HepG2 (cell line): ENCODE results near the gene CIB2. TPM values are rescaled to one million over a fixed set of nuclear protein-coding genes. Genes with fewer than 3 reads are reported as not detected.

Experiments used
- AKAP8 ChIP-seq: sonication (generic); formaldehyde crosslinking; IDR thresholded peaks from 2 replicates; pipeline ENCODE4 v1.5.1; 2020; ENCODE audit warnings: mild to moderate bottlenecking, missing genetic modification reagents
- CHCHD3 ChIP-seq: sonication (generic); formaldehyde crosslinking; IDR thresholded peaks from 2 replicates; pipeline ENCODE4 v1.8.0; 2022; ENCODE audit warnings: mild to moderate bottlenecking, missing genetic modification reagents, moderate library complexity
- HMG20A ChIP-seq: IDR thresholded peaks from 2 replicates; pipeline ENCODE4 v1.6.1; 2016; ENCODE audit warnings: borderline replicate concordance
- RAD21 ChIP-seq: fragments of 450-650 bp; formaldehyde crosslinking; IDR thresholded peaks from 2 replicates; pipeline ENCODE4 v1.5.0; 2020; ENCODE audit warnings: mild to moderate bottlenecking
- ZNF20 ChIP-seq: sonication (generic); formaldehyde crosslinking; IDR thresholded peaks from 2 replicates; pipeline ENCODE4 v1.4.0; 2020; ENCODE audit warnings: mild to moderate bottlenecking, moderate library complexity, missing genetic modification reagents
- ZNF432 ChIP-seq: sonication (generic); formaldehyde crosslinking; IDR thresholded peaks from 2 replicates; pipeline ENCODE4 v1.5.0; 2020; ENCODE audit warnings: missing genetic modification reagents, mild to moderate bottlenecking, borderline replicate concordance
- ZNF777 ChIP-seq: sonication (generic); formaldehyde crosslinking; IDR thresholded peaks from 2 replicates; pipeline ENCODE4 v1.4.0; 2020; ENCODE audit warnings: missing genetic modification reagents
- ZSCAN25 ChIP-seq: sonication (generic); formaldehyde crosslinking; IDR thresholded peaks from 2 replicates; pipeline ENCODE4 v1.8.0; 2022; ENCODE audit warnings: mild to moderate bottlenecking, missing genetic modification reagents
- polyA plus RNA-seq, 8 experiments: library from polyadenylated mRNA; depleted of rRNA in 3 of 8; stranded (reverse) in 7 of 8; unstranded in 1 of 8; fragments of >200 nt; fragmentation: Illumina TruSeq in 4 of 8; extraction: Trizol in 4 of 8; gene quantifications; 2 replicates each; pipeline versions ENCODE4 v1.2.1 to v1.2.3, GENCODE V29; 2011 to 2016; ENCODE audit warnings: low read depth in 4 of 8, missing spikeins in 1 of 8, mixed read lengths in 1 of 8; ENCODE audit not compliant: insufficient read depth in 1 of 8
- total RNA-seq, 5 experiments: library from RNA; depleted of rRNA; stranded (reverse); fragments of >200 nt; fragmentation: Illumina TruSeq; extraction: Trizol; gene quantifications; 2 replicates each; pipeline ENCODE4 v1.2.3, GENCODE V29; 2016; ENCODE audit warnings: low read depth in 1 of 5
- TF ChIP-seq, protein P1 (sequence below): IDR thresholded peaks from 2 replicates; pipeline ENCODE4 v1.6.1; 2016; ENCODE audit warnings: low read depth, missing genetic modification reagents, missing compliant biosample characterization
- TF ChIP-seq, protein P2 (sequence below): sonication (generic); formaldehyde crosslinking; IDR thresholded peaks from 2 replicates; pipeline ENCODE4 v1.8.1; 2023; ENCODE audit warnings: mild to moderate bottlenecking, moderate library complexity, missing genetic modification reagents
- TF ChIP-seq, protein P3 (sequence below): sonication (generic); formaldehyde crosslinking; IDR thresholded peaks from 2 replicates; pipeline ENCODE4 v1.8.0; 2022; ENCODE audit warnings: low read depth, missing genetic modification reagents
- TF ChIP-seq, protein P4 (sequence below): sonication (generic); formaldehyde crosslinking; IDR thresholded peaks from 2 replicates; pipeline ENCODE4 v1.5.1; 2020; ENCODE audit warnings: missing genetic modification reagents, mild to moderate bottlenecking, borderline replicate concordance
- TF ChIP-seq, protein P5 (sequence below): sonication (generic); formaldehyde crosslinking; IDR thresholded peaks from 2 replicates; pipeline ENCODE4 v1.4.0; 2020; ENCODE audit warnings: mild to moderate bottlenecking, missing genetic modification reagents

Gene CIB2
- total and polyA plus RNA-seq, 2 of the 13 experiments (the other 11 are each of a cell fraction or from before 2014, with no cell fraction given), result 1.4 to 1.5 TPM

DNA sequence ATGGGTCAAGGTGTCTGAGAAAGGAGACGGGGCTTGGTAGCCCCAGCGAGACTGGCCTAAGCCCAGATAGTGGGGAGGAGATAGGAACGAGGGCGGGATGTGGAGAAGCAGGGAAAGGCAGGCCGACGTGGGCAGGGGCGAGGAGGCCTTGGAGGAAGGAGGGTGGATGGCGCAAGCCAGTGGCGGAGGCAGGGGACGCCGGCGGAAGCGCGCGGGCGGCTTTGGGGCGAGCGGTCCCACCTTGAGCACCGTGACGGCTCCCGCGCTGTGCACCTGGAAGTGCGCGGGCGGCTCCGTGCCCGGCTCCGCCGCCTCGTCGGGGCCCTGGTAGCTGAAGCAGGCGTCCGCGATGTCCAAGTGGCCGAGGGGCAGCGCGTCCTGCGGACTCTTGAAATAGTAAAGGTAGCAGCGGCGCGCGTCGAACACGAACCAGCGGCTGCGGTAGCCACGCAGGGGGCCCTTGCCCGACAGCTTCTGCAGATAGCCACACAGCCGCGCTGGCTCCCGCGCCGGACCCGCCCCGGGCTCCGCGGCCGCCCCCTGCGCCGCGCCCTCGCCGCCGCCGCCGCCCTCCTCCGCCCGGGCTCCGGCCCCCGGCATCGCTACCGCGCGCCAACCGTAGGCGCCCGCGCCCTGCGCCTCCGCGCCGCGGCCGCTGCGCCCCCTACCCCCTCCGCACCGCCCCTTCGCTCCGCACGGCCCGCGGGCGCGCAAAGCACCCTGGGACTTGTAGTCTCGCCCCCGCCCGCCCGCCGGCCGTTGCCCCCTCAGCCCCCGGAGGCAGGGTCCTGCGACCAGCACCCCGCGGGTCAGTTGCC, 54.0 kb downstream of the CIB2 start, which contains the start of gene TBC1D2B (continued):
- TF ChIP-seq, protein P1, sequence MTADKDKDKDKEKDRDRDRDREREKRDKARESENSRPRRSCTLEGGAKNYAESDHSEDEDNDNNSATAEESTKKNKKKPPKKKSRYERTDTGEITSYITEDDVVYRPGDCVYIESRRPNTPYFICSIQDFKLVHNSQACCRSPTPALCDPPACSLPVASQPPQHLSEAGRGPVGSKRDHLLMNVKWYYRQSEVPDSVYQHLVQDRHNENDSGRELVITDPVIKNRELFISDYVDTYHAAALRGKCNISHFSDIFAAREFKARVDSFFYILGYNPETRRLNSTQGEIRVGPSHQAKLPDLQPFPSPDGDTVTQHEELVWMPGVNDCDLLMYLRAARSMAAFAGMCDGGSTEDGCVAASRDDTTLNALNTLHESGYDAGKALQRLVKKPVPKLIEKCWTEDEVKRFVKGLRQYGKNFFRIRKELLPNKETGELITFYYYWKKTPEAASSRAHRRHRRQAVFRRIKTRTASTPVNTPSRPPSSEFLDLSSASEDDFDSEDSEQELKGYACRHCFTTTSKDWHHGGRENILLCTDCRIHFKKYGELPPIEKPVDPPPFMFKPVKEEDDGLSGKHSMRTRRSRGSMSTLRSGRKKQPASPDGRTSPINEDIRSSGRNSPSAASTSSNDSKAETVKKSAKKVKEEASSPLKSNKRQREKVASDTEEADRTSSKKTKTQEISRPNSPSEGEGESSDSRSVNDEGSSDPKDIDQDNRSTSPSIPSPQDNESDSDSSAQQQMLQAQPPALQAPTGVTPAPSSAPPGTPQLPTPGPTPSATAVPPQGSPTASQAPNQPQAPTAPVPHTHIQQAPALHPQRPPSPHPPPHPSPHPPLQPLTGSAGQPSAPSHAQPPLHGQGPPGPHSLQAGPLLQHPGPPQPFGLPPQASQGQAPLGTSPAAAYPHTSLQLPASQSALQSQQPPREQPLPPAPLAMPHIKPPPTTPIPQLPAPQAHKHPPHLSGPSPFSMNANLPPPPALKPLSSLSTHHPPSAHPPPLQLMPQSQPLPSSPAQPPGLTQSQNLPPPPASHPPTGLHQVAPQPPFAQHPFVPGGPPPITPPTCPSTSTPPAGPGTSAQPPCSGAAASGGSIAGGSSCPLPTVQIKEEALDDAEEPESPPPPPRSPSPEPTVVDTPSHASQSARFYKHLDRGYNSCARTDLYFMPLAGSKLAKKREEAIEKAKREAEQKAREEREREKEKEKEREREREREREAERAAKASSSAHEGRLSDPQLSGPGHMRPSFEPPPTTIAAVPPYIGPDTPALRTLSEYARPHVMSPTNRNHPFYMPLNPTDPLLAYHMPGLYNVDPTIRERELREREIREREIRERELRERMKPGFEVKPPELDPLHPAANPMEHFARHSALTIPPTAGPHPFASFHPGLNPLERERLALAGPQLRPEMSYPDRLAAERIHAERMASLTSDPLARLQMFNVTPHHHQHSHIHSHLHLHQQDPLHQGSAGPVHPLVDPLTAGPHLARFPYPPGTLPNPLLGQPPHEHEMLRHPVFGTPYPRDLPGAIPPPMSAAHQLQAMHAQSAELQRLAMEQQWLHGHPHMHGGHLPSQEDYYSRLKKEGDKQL (CRISPR knock-in tag), result no peak
- TF ChIP-seq, protein P2, sequence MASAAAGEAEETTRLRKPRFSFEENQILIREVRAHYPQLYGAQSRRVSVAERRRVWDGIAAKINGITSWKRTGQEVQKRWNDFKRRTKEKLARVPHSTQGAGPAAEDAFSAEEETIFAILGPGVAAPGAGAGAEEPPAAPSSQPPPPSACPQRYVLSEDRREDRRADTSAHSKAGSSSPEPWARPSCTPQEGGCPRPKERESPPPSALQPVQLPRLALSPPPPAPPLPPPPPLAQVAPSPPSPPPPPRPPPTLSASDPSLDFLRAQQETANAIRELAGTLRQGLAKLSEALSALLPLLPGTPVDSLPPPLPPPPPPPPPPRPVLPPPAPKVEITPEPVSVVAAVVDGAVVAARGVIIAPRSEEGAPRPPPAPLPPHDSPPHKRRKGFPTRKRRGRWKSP, result 0 out of 2 replicates have a peak, but pooled peaks have one; percentile 50
- TF ChIP-seq, protein P3, sequence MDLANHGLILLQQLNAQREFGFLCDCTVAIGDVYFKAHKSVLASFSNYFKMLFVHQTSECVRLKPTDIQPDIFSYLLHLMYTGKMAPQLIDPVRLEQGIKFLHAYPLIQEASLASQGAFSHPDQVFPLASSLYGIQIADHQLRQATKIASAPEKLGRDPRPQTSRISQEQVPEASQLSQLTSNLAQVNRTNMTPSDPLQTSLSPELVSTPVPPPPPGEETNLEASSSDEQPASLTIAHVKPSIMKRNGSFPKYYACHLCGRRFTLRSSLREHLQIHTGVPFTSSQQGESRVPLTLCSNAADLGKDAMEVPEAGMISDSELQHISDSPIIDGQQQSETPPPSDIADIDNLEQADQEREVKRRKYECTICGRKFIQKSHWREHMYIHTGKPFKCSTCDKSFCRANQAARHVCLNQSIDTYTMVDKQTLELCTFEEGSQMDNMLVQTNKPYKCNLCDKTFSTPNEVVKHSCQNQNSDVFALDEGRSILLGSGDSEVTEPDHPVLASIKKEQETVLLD, result peak; percentile 65; the same call in 1 of the 2 replicates
- TF ChIP-seq RAD21 (CRISPR knock-in tag) (peak; percentile 13; the same call in 1 of the 2 replicates), CHCHD3 (CRISPR knock-in tag) (0 out of 2 replicates have a peak, but pooled peaks have one; percentile 69), ZNF777 (CRISPR knock-in tag) (peak; percentile 95), ZNF20 (CRISPR knock-in tag) (no peak), ZNF432 (CRISPR knock-in tag) (no peak), HMG20A (CRISPR knock-in tag) (no peak), ZSCAN25 (CRISPR knock-in tag) (0 out of 2 replicates have a peak, but pooled peaks have one; percentile 19), AKAP8 (0 out of 2 replicates have a peak, but pooled peaks have one; percentile 27)
- TF ChIP-seq, protein P4, sequence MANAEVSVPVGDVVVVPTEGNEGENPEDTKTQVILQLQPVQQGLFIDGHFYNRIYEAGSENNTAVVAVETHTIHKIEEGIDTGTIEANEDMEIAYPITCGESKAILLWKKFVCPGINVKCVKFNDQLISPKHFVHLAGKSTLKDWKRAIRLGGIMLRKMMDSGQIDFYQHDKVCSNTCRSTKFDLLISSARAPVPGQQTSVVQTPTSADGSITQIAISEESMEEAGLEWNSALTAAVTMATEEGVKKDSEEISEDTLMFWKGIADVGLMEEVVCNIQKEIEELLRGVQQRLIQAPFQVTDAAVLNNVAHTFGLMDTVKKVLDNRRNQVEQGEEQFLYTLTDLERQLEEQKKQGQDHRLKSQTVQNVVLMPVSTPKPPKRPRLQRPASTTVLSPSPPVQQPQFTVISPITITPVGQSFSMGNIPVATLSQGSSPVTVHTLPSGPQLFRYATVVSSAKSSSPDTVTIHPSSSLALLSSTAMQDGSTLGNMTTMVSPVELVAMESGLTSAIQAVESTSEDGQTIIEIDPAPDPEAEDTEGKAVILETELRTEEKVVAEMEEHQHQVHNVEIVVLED (CRISPR knock-in tag), result peak; percentile 76
- TF ChIP-seq, protein P5, sequence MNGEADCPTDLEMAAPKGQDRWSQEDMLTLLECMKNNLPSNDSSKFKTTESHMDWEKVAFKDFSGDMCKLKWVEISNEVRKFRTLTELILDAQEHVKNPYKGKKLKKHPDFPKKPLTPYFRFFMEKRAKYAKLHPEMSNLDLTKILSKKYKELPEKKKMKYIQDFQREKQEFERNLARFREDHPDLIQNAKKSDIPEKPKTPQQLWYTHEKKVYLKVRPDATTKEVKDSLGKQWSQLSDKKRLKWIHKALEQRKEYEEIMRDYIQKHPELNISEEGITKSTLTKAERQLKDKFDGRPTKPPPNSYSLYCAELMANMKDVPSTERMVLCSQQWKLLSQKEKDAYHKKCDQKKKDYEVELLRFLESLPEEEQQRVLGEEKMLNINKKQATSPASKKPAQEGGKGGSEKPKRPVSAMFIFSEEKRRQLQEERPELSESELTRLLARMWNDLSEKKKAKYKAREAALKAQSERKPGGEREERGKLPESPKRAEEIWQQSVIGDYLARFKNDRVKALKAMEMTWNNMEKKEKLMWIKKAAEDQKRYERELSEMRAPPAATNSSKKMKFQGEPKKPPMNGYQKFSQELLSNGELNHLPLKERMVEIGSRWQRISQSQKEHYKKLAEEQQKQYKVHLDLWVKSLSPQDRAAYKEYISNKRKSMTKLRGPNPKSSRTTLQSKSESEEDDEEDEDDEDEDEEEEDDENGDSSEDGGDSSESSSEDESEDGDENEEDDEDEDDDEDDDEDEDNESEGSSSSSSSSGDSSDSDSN, result peak; percentile 61; the same call in 1 of the 2 replicates
